HG03025 (cell line): ENCODE data around the gene CT47A1.
"Not testable (repeated sequence)": the region's sequence is repeated elsewhere in the genome, so short reads cannot be mapped to it uniquely, and the experiment has no call there.

Experiments
- ATAC-seq: cut with Tn5 transposase; IDR thresholded peaks from one replicate; pipeline ENCODE4 v1.9.1; 2021; ENCODE audit warnings: mild to moderate bottlenecking, moderate library complexity; ENCODE audit not compliant: unreplicated experiment, low FRiP score

Gene CT47A1

DNA sequence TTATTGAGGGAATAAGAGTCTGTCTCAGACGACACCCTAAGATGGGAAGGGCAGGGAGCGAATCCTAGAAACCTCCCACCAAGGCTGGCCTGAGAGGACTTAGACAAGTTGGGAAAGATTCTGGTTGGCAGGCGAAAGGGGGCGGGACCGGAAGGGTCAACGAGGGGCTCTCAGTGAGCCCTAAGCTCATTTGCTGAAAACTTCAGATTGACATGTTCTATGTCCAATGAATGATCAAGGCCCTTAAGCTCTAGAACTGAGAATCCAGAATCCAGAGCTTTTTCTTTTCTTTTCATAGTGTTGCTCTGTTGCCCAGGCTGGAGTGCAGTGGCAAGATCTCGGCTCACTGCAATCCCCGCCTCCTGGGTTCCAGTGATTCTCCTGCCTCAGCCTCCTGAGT lies at the start of gene CT47A1:
Gene CT47A1 (minus strand): TSS at position 101 of the 400 bp plus-strand sequence. CDS start 231 bp downstream, outside the sequence.
- ATAC-seq = not testable (repeated sequence)

DNA sequence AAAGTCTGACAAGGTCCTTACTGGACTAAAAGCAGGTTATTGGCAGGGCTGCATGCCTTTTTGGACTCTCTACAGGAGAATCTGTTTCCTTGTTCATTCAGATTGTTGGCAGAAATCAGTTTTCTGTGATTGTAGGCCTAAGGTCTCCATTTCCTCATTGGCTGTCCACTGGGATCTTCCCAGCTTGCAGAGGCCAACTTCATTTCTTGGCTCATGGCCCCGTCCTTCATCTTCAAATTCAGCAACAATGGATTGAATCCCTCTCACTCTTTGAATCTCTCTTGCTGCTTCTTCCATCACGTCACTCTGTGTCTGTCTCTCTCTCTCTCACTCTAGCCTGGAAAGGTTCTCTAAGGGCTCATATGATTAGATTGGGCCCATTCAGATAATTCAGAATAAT lies 47.0 kb upstream of the CT47A1 start:
- ATAC-seq = no peak

DNA sequence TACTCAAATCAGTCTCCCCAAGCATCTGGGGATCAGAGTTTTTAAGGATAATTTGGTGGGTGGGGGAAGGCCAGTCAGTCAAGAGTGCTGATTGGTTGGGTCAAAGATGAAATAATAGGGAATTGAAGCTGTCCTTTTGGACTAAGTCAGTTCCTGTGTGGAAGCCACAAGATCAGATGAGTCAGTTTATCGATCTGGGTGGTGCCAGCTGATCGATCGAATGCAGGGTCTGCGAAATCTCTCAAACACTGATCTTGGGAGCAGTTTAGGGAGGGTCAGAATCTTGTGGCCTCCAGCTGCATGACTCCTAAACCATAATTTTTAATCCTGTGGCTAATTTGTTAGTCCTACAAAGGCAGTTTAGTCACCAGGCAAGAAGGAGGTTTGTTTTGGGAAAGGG lies 44.5 kb upstream of the CT47A1 start:
- ATAC-seq = no peak

DNA sequence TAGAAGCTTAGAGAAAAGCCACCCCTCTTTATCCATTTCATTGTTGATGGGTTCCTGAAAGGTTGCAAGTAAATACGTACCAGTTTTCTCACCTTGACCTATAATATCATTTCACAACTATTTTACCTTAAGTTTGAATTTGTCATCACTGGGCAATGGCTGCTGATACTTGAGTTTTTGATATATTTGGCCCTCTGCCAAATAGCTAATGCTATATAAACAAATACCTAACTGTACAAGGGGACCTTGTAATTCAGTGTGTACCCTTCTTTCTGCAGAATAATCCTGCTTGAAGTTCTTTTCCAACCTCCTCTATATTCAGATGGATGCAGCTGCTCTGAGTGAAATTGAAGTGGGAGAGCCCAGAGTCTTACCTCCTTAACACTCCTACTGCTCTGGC lies 42.9 kb upstream of the CT47A1 start:
- ATAC-seq = no peak

DNA sequence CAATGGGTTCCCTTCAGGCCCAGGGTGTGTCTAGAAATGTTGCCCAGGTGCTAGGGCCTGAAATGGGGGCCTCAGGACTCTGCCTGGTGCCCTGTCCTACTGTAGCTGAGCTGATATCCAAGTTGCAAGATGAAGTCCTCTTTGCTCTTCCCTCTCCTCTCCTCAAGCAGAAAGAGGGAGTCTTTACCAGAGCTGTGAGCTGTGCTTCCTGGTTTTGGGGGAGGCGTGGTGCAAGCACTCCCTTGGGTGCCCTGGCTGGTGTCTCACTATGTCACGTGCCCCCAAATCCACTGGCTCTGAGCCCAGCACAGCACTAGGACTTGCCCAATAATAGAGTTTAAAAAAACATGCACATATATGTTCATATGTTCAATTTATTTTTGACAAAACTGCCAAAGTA lies 29.3 kb upstream of the CT47A1 start:
- no peak for ATAC-seq

DNA sequence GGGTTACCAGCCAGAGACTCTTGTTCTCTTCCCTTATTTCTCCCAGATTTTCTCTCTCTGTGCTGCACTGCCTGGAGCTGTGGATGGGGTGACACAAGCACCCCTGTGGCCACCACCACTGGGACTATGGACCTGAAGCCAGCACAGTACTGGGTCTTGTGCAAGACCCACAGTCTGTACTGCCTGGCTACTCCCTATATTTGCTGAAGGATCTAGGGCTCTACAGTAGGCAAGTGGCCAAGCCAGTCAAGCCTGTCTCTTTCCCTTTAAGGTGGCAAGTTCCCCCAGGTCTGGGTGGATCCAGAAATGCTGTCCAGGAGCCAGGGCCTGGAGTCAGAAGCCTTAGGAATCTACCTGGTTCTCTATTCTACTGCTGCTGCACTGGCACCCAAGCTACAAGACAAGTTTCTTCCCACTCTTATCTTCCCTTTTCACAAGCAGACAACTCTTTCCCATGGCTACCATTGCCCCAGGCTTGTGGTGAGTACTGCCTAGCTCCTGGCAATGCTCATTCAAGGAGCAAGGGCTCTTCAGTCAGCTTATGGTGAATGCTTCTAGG lies 28.4 kb upstream of the CT47A1 start:
- ATAC-seq = no peak

DNA sequence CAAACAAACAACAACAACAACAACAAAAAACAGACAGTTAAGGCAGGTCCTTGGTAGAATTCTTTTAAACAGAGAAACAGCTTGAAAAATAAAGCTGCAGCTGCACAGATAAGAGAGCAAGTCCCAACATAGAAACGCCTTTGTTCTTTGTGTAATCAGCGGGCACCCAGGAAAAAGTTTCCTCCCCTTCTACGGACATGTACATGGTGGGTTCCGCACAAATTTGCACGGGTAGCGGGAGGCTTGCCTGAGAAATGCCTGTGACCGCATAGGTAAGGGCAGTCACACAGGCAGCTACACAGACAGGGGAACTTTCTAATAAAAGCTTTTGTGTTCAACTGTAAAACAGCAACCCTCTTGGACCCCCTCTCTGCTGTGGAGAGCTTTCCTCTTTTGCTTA lies 25.7 kb upstream of the CT47A1 start:
- ATAC-seq = no peak

DNA sequence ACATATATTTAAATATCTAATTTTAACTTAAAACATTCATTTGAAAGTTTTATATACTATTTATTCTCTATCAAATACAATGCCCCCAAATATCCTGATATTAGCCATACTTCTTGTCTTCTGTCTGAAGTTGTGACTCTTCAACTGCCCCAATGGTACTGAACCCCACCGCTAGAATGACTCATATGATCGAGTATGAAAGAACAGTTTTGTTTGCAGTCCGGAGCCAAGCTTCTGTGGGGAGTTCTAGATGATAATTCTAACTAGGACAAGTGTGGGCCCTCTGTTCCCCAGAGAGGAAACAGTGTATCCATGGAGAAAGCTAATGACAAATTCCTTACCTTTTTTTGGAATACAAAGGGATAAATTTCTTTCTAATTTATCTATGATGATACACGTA lies 24.7 kb upstream of the CT47A1 start:
- ATAC-seq = no peak

DNA sequence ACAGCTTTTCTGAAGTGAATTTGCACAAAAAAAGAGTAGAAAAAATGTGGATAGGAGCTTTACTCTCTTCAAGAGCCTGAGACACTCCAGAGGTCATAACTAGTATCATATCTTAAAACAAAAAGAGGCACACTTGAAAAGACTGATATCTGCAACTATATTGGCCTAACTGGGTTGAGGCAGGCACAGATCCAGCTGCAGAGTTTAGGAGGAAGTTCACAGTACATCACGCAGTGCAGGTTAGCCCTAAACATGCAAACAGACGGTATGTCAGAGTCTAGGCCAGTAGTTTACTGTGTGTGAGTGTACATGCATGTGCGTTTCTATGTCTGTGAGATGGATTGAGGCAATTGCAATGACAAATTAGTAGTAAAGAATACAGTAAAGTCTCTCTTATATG lies 24.2 kb upstream of the CT47A1 start:
- ATAC-seq = no peak

DNA sequence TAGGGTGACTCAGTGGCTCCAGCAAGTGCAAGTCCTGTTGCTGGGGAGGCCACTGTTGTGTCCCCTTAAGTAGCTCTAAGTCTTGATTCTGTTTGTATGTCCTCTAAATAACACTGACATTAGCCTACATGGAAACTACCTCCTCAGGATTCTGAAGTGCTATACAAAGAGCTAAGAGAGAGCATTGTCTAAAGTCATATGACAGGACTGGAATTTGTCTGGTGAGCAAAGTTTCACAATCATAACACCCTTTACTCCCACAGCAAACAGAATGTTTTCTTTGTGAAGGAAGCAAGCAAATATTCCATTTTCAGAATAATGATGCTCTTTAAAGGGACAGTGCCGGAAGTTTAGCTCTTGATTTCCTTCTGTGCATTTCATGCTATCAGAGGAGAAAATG lies 23.4 kb upstream of the CT47A1 start:
- no peak for ATAC-seq

DNA sequence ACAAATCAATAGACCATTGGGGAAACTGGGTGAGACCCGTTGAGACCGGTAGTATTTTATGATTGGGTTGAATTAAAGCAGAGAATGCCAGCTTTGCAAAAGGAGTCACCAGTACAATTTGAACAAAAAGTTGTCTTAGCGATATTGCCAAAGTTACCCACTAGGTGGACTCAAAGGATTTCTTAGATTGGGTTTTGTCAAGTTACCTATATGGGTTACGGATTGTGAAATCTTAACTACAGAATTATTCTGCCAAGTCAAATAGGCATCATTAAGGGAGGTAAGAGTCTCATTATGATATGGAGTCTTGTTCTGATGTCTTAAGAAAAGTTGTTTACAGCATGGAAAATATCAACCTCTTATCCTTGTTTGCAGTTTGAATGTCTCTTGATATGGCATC lies 15.0 kb upstream of the CT47A1 start:
- no peak for ATAC-seq

DNA sequence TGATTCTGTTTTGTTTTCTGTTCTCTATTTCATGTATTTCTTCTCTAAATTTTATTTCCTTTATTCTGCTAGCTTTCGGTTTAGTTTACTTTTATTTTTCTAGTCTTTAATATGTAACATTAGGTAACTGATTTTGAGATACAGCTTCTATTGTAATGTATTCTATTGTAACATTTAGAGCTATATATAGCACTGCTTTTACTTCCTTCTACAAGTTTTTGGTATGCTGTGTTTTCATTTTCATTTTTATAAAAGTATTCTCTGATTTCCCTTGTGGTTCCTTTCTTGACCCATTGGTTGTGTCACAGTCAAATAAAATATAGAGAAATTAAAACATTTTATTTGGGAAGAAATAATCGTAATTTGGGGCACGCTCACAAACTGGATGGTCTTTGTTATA lies 13.9 kb upstream of the CT47A1 start:
- ATAC-seq = no peak

DNA sequence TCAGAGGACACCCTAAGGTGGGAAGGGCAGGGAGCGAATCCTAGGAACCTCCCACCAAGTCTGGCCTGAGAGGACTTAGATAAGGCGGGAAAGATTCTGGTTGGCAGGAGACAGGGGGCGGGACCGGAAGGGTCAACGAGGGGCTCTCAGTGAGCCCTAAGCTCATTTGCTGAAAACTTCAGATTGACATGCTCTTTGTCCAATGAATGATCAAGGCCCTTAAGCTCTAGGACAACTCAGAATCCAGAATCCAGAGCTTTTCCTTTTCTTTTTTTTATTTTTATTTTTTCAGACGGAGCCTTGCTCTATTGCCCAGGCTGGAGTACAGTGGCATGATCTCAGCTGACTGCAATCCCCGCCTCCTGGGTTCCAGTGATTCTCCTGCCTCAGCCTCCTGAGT lies 29.1 kb downstream of the CT47A1 start, which contains the start of gene CT47A7:
Gene CT47A7 (minus strand): TSS at position 101 of the 400 bp plus-strand sequence. CDS start 255 bp downstream, outside the sequence.
- ATAC-seq = not testable (repeated sequence)
